ENCODE data around the gene STXBP6.

DNA sequence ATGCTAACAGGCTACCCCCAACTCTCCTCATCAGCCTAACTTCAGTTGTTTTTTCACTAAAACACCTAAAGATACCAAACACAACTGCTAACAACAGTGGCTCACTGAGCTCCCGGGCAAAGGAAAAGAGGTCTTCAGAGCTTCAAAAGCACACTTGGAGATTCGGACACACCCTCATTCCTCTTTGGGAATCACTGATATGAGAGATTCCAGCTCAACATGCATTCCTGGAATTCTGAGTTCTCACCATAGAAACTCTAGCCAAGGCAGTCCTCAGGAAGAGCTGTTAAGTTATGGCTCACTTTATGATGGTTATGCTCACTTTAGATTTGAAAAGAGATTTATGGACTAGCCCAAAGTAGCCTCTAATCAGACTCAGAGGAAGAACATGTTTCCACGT, 40.1 kb downstream of the STXBP6 start:
- TF ChIP-seq DPF2 (IDR thresholded peaks at IDR 0.05) (no peak), POLR2A (IDR thresholded peaks at IDR 0.05; ENCODE audit: low read depth, low read length) (no peak), JUNB (IDR thresholded peaks at IDR 0.05) (no peak), SUZ12 (IDR thresholded peaks at IDR 0.05; ENCODE audit: unreplicated experiment) (no peak), LARP7 (IDR thresholded peaks at IDR 0.05) (no peak), JUND (IDR thresholded peaks at IDR 0.05; ENCODE audit: low read depth, low read length) (no peak), E2F8 (IDR thresholded peaks at IDR 0.05; ENCODE audit: low read depth, partially characterized antibody) (no peak), SIX5 (IDR thresholded peaks at IDR 0.05; ENCODE audit: low read depth, low read length, severe bottlenecking) (no peak), BHLHE40 (IDR thresholded peaks at IDR 0.05; ENCODE audit: borderline replicate concordance in 1 of 2, low read depth in 2 of 2, low read length in 1 of 2) (no peak), ASH2L (IDR thresholded peaks at IDR 0.05; ENCODE audit: borderline replicate concordance, low read depth) (no peak), USF2 (IDR thresholded peaks at IDR 0.05; ENCODE audit: borderline replicate concordance, low read depth, low read length) (no peak)
- TF ChIP-seq, protein P1, sequence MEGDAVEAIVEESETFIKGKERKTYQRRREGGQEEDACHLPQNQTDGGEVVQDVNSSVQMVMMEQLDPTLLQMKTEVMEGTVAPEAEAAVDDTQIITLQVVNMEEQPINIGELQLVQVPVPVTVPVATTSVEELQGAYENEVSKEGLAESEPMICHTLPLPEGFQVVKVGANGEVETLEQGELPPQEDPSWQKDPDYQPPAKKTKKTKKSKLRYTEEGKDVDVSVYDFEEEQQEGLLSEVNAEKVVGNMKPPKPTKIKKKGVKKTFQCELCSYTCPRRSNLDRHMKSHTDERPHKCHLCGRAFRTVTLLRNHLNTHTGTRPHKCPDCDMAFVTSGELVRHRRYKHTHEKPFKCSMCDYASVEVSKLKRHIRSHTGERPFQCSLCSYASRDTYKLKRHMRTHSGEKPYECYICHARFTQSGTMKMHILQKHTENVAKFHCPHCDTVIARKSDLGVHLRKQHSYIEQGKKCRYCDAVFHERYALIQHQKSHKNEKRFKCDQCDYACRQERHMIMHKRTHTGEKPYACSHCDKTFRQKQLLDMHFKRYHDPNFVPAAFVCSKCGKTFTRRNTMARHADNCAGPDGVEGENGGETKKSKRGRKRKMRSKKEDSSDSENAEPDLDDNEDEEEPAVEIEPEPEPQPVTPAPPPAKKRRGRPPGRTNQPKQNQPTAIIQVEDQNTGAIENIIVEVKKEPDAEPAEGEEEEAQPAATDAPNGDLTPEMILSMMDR (IDR thresholded peaks at IDR 0.05 in 2 of 3, conservative IDR thresholded peaks at IDR 0.05 in 1 of 3; ENCODE audit: control insufficient read depth in 2 of 3, extremely low read depth in 1 of 3, insufficient read depth in 1 of 3, low read depth in 3 of 3, low read length in 3 of 3) = no peak
- TF ChIP-seq, protein P2, sequence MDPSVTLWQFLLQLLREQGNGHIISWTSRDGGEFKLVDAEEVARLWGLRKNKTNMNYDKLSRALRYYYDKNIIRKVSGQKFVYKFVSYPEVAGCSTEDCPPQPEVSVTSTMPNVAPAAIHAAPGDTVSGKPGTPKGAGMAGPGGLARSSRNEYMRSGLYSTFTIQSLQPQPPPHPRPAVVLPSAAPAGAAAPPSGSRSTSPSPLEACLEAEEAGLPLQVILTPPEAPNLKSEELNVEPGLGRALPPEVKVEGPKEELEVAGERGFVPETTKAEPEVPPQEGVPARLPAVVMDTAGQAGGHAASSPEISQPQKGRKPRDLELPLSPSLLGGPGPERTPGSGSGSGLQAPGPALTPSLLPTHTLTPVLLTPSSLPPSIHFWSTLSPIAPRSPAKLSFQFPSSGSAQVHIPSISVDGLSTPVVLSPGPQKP (IDR thresholded peaks at IDR 0.05; ENCODE audit: low read depth, low read length) = no peak
